BJ (cell line): Measurements from ENCODE around the gene NDUFAF7. TPM values are rescaled to one million over a fixed set of nuclear protein-coding genes. Genes with fewer than 3 reads are reported as not detected.

Experiments used
- CTCF ChIA-PET: fragments of 350-600 bp; formaldehyde crosslinking; extraction: SDS; loops from one replicate; lab custom pipeline; 2021; ENCODE audit warnings: antibody characterized with exemption, inconsistent platforms; lab: Yijun Ruan, JAX
- POLR2A ChIA-PET: fragments of 300-600 bp; sonication (Branson Sonifier 250); formaldehyde crosslinking; extraction: SDS; loops from one replicate; lab custom pipeline; 2021; ENCODE audit warnings: antibody characterized with exemption; lab: Charles Lee
- DNase-seq: peaks from one replicate; pipeline ENCODE4 v3.0.0-alpha.2; 2011; ENCODE audit warnings: low read depth
- H3K27me3 ChIP-seq: 2 replicates; pipeline ENCODE4 v1.6.0; 2011; ENCODE audit warnings: low read length; ENCODE audit not compliant: control insufficient read depth, insufficient read depth
- H3K36me3 ChIP-seq: 2 replicates; pipeline ENCODE4 v1.5.1; 2011; ENCODE audit warnings: low read length; ENCODE audit not compliant: control insufficient read depth, insufficient read depth
- H3K4me3 ChIP-seq: 2 replicates; pipeline ENCODE4 v1.5.1; 2011; ENCODE audit warnings: low read depth, mild to moderate bottlenecking, control low read depth, low read length
- polyA plus RNA-seq: library from polyadenylated mRNA; depleted of rRNA; stranded (reverse); fragments of >200 nt; gene quantifications from 2 replicates; pipeline ENCODE4 v1.2.3, GENCODE V29; 2011
- TF ChIP-seq, protein P1 (sequence below): IDR thresholded peaks from 2 replicates; pipeline ENCODE4 v1.5.1; 2011; ENCODE audit warnings: low read depth, mild to moderate bottlenecking, control low read depth, inconsistent platforms, low read length, moderate library complexity; ENCODE audit not compliant: insufficient read depth

NDUFAF7 gene
- polyA plus RNA-seq, 1 experiment, result 9.5 TPM

DNA sequence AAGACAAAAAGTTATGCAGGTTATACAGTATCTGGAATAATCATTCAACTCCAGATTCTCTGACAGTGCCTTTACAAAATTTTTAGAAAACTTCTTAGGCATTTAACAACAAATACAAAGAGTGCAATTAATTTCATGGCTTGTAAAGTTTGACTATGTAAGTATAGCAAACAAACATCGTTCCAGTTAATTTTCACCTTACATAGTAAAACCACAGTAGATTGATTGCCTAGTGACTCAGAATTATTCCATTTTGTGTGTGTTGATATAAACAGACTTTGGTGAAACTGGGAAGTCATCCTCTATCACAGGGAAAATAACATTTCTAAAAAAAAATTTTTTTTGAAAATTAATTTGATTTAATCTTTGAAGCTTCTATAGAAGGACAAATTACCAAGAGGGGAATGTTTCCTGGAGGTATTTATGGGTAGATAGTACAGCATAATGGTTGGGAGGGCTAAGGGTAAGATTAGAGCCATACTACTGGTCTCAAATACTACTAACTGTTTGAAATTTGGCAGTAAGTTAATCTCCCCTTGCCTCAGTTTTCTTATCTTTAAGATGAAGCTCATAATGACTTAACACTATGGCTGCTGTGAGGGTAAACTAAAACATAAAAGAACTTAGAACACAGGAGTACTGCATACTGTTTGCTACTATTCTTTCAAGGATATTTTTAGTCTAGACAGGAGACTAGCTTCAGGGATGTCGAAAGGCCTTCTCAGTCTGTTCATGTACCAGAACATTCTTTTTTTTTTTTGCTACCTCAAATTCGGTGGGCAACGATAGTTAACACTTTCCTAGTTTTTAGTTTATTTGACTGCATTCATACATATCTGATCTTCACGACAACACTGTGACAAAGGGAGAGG lies 19.6 kb downstream of the NDUFAF7 start:
- Histone ChIP-seq H3K27me3 (no peaks in the 10 kb centered on the region), H3K36me3 (peaks cover 2% of the 10 kb centered on the region; the same call in 1 of the 2 replicates), H3K4me3 (no peak overlapping the region)
- CTCF ChIA-PET, result no interaction called here
- TF ChIP-seq, protein P1, sequence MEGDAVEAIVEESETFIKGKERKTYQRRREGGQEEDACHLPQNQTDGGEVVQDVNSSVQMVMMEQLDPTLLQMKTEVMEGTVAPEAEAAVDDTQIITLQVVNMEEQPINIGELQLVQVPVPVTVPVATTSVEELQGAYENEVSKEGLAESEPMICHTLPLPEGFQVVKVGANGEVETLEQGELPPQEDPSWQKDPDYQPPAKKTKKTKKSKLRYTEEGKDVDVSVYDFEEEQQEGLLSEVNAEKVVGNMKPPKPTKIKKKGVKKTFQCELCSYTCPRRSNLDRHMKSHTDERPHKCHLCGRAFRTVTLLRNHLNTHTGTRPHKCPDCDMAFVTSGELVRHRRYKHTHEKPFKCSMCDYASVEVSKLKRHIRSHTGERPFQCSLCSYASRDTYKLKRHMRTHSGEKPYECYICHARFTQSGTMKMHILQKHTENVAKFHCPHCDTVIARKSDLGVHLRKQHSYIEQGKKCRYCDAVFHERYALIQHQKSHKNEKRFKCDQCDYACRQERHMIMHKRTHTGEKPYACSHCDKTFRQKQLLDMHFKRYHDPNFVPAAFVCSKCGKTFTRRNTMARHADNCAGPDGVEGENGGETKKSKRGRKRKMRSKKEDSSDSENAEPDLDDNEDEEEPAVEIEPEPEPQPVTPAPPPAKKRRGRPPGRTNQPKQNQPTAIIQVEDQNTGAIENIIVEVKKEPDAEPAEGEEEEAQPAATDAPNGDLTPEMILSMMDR, result no peak
- POLR2A ChIA-PET, result no interaction called here
- no peak for DNase-seq

DNA sequence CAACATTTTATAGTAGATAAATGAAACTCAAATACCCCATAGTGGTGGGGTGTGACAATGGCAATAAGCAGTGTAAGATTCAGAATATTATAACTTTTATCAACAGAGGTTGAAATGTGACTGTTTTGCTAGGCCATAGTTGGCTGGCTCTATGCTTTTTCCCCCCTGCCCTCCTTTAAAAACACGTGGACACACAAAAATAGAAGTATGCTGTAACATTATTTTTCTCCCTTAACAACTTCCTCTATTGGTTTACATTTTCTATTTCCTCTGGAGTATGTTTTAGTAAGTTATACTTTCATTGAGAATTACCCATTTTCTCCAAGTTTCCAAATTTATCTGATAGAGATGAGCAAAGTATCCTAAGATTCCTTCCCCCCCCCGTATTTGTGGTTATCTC lies 31.1 kb downstream of the NDUFAF7 start:
- ChIA-PET POLR2A (no interaction called here), CTCF (interaction anchor here (0.7 kb wide), 1 partner anchor 11 kb away, joined by 3 read pairs; no protein-coding TSS in a partner anchor)
- Histone ChIP-seq H3K4me3 (no peak overlapping the region), H3K36me3 (no peaks in the 10 kb centered on the region), H3K27me3 (no peaks in the 10 kb centered on the region)
- TF ChIP-seq, protein P1, result no peak
- no peak for DNase-seq

DNA sequence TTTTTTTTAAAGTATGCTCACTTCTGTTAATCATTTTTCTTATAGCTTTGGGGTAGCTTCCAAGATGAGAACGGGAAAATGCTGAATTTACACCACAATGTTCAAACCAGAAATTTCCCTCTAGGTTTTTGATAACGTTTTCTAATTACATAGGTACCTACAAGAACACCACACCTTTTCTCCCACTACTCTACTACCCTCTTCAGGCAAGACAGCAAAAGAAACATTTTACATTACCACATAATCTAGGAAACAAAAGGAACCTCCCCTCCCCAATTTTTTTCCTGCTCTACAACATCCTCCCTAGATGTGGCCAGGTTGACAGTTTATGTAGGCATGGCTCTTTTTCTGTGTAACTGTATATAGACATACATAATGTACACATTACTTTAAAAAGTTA lies 32.4 kb downstream of the NDUFAF7 start:
- TF ChIP-seq, protein P1, result no peak
- ChIA-PET CTCF (interaction anchor here (0.7 kb wide), 1 partner anchor 111 kb away, joined by 3 read pairs; no protein-coding TSS in a partner anchor), POLR2A (no interaction called here)
- no peak for DNase-seq
- Histone ChIP-seq H3K36me3 (no peaks in the 10 kb centered on the region), H3K4me3 (no peak overlapping the region), H3K27me3 (no peaks in the 10 kb centered on the region)

DNA sequence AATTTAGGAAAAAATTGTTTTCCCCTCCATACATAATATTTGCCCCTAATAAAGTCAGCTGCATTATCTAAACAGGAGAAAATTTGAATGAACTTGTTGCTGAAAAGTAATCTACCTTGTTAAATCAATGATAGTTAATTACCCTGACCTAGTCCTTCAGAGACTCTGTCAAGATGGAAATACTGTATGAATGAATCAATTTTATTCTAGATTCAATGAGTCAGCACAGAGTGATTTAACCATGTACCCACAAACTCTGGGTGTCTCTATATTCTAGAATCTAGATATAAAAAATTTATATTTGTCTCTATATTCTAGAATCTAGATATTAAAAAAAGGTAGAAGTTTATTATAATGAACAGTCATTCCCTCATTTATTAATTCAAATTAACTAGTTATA lies 36.2 kb downstream of the NDUFAF7 start:
- ChIA-PET CTCF (no interaction called here), POLR2A (no interaction called here)

DNA sequence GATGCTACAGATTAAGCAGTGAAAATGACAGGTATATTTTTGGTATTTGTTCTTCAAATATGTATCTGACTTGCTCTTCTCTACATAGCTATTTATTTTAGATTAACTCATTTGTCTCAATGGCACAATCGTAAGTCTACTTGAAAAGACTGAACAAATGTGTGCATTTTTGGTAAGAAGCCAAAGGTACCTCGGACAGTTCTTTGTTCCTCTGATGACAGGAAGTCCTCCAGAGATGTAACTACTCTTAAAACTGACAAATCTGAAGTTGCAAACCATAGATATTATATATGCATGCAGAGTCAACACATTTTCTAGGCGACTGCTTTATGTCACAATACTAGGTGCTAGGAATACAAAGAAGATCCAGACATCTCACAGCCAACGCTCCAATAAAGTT lies 36.7 kb downstream of the NDUFAF7 start:
- no peak overlapping the region for H3K4me3 ChIP-seq
- ChIA-PET POLR2A (no interaction called here), CTCF (no interaction called here)
- H3K36me3 ChIP-seq, result no peaks in the 10 kb centered on the region; the same call in 1 of the 2 replicates
- H3K27me3 ChIP-seq, result no peaks in the 10 kb centered on the region
- TF ChIP-seq, protein P1, result no peak
- no peak for DNase-seq

More for the DNA sequence above, 36.2 kb downstream of the NDUFAF7 start:
- DNase-seq, result no peak
- Histone ChIP-seq H3K4me3 (no peak overlapping the region), H3K27me3 (no peaks in the 10 kb centered on the region), H3K36me3 (no peaks in the 10 kb centered on the region; the same call in 1 of the 2 replicates)
- TF ChIP-seq, protein P1, result no peak
